HG02981 (cell line): Measurements from ENCODE around the gene TASP1.
"Not testable (repeated sequence)": the region's sequence is repeated elsewhere in the genome, so short reads cannot be mapped to it uniquely, and the experiment has no call there.

Experiments used
- ATAC-seq: cut with Tn5 transposase; IDR thresholded peaks from one replicate; pipeline ENCODE4 v1.9.1; 2021; ENCODE audit warnings: mild to moderate bottlenecking, moderate library complexity; ENCODE audit not compliant: unreplicated experiment

Gene TASP1

DNA sequence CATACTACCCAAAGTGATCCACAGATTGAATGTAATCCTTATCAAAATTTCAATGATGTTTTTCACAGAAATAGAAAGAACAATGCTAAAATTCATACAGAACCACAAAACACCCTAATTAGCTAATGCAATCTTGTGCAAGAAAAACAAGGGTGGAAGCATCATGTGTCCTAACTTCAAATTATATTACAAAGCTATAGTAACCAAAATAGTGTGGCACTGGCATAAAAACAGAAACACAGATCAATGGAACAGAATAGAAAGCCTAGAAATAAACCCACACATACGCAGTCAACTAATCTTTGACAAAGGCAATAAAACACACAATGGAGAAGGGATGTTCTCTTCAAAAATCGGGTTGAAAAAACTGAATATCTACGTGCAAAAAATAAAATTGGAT is 131.1 kb downstream of the TASP1 start:
- no peak for ATAC-seq

DNA sequence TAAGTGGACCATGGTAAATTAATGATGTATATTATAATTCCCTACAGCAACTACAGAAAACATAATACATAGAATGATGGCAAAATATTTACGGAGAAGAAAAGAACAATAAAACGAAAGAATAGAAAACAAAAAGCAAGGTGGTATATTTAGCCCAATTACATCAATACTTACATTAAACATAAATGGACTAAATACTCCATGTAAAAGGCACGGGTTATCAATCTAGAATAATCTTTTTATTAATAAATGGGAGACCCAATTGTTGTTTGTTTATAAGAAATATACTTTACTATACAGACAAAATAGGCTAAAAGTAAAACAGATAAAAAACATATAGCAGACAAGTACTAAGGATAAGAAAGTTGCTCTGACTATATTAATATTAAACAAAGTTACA is 137.2 kb downstream of the TASP1 start:
- no peak for ATAC-seq

DNA sequence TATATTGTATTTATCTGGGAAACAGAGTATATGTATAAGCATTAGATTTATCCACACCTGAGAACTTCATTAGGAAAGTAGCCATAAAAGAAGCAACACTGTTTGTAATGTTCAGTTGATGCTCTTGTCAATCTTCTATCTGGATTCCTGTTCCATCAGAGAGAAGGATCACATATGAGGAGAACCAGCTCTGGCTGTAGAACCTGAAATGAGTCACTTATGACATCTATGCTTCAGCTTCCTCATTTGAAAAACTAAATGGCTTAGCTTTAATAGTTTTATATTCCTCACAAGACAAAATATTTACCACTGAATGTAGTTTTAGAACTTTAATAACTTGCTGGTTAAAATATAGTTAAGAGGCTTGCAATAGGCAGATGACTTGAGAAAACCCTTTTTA is 144.7 kb downstream of the TASP1 start:
- no peak for ATAC-seq

DNA sequence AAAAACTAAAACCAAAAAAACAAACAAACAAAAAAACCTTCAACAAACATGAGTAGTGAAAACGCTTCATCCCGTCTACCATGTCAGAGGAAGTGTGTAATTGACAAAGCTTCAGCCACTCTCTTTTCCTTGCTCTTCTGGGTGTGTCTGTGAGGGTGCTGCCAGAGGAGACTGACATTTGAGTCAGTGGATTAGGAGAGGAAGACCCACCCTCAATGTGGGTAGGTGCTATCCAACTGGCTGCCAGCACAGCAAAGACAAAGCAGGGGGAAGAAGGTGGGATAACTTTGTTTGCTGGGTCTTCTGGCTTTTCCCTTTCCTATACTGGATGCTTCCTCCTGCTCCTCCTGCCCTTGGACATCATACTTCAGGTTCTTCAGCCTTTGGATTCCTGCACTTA is 145.6 kb downstream of the TASP1 start:
- no peak for ATAC-seq

DNA sequence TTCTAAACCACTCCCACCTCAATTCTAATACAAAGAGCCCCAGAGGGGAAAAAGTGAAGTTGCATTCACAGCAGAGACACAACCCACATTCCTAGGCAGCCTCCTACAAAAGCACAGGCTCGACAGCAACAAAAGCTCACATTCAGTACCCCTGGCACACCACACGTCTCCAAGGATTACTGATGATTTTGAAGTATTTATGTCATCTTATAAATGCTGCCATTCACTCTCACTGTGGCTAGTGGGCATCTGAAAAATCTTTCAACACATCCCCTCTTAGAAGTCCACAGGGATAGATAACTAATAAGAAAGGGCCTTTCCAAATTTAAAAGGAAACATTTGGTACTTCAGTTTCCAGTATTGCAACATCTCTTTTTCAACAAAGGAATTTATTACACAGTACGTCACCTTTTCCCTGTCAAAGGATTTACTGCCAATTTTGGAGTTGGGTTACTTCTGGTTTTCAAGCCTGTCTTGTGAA is 146.7 kb downstream of the TASP1 start:
- no peak for ATAC-seq

DNA sequence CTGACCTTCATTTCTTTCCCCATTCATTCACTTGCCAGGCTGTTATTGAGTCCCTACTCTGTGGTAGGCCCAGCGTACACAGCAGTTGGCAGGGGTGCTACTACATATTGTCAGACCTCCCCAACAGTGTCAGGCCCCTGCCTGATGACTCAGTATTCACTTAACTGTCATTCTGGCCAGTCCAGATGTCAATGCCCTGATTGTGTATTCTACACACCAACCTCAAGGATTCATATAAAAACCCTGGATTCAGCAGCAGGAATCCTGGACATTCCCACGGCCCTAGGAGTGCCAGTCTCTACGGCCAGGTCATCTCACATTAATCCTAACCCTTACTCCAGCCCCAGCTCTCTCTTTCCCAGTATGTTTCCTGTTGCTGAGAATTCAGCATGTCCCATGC is 151.5 kb downstream of the TASP1 start:
- ATAC-seq: no peak

DNA sequence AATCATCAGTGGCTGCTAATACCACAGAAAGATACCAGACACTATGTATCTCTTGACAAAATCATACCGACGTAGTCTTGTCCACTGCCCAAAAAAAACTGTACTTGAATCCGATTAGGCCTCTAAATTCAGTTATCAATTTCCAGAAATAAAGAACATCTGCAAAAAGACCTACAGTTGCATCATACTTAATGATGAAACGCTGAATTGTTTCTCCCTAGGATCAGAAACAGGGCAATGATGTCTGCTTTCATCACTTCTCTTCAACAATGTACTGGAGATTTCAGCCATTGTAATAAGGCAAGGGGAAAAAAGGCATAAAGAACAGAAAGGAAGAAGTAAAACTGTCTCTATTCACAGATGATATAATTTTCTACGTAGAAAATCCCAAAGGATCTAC is 152.0 kb downstream of the TASP1 start:
- ATAC-seq: no peak

DNA sequence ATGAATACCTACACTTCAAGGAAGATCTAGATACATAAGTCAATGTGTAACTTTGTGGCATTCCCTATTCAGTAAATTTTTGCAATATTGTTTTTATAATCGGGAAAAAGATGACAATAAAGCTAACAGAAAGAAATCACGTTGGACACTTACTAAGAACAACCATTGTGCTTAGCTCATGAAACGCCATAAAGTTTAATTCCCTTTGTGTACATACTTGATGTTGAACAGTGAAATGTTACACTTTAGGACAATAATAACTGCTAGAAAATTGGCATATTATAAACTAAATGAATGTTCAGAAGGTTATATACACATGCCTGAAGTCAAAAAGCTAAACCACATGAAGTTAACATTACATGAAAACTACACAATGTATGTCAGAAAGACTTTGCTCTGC is 153.2 kb downstream of the TASP1 start:
- ATAC-seq: no peak

DNA sequence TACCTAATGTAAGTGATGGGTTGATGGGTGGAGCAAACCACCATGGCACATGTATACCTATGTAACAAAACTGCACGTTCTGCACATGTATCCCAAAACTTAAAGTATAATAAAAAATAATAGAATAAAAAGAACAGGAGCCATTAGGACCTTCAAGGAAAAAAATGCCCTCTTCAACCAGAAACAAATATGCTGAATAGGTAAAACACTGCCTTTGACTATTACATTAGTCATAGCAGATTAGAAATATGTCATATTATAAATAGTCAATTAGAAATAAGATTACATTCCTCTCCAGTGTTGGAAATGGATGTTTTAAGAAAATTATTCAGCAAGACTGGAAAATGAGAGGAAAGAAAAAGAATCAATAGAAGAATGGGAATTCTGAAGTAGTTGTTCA is 153.7 kb downstream of the TASP1 start:
- not testable (repeated sequence) for ATAC-seq

DNA sequence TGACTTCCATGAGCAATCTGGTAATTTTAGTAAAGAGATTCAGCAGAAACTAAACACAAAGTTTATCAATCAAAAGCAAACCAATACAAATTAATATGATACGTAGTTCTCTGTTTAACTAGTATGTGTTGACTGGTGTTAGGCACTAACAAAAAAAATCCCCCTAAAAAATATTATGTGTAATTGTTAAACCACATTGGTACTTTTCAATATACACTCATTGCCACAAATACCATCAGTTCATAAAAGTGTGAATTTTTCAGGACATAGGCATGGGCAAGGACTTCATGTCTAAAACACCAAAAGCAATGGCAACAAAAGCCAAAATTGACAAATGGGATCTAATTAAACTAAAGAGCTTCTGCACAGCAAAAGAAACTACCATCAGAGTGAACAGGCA is 155.3 kb downstream of the TASP1 start:
- ATAC-seq: not testable (repeated sequence)

DNA sequence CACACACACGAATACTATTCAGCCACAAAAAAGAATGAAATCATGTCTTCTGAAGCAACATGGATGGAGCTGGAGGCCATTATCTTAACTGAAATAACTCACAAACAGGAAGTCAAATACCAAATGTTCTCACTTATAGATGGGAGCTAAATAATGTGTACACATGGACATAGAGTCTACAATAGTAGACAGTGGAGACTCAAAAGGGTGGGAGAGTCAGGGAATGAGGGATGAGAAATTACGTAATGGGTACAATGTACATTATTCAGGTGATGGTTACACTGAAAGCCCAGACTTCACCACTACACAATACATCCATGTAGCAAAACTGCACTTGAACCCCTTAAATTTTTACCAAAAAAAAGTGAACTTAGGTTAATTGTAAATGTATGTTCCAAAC is 160.4 kb downstream of the TASP1 start:
- ATAC-seq: no peak

DNA sequence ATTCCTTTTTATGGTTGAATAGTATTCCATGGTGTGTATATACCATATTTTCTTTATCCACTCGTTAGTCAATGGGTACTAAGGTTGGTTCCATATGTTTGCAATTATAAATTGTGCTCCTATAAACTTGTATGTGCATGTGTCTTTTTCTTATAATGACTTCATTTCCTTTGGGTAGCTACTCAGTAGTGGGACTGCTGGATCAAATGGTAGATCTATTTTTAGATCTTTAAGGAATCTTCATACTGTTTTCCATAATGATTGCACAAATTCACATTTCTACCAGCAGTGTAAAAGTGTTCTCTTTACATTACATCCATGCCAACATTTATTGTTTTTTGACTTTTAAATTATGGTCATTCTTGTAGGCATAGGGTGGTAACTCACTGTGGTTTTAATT is 164.3 kb downstream of the TASP1 start:
- ATAC-seq: no peak

DNA sequence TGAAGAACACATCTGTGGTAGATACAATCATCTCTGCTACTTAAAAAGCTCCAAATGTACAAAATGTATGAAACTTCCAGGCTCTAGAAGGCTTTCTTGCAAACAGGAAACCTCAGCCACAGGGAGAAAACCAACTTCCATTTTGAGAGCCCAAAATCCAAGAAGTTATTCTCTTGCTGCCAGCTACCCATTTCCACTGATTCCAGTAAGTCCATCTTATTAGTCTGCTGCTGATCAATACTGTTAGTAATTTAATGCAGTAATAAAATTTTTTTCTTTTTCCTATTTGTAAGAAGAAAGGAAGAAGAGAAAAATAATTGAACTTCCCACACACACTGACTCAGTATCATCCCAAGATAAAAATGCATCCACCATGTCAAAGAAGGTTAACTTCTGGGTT is 169.5 kb downstream of the TASP1 start:
- no peak for ATAC-seq

DNA sequence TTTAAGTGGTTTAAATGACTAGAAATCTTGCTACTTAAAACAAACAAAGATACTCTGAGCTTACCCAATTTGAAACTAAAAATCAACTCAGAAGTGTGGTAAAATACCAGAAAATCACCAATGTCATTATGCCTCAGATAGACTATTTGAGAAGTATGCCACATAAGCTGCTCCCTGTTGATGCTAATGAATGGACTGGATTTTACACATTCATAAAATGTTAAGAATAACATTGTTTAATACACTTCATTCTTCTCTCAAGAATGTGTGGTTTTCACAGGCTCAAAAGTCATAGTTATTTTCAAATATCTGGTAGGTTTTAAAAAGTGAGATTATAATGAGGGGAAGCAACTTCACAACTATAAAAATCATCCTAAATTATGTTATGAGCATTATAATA is 170.6 kb downstream of the TASP1 start:
- ATAC-seq: no peak

DNA sequence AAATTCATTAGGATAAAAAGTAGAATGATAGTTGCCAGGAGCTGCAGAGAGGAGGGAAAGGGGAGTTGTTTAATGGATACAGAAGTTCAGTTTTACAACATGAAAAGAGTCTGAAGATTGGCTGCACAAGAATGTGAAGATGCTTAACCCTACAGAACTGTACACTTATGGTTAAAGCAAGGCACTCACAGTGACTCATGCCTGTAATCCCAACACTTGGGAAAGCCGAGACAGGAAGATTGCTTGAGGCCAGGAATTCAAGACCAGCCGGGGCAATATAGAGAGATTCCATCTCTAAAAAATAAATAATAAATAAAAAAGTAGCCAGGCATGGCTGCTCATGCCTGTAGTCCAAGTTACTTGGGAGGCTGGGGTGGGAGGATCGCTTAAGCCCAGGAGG is 174.0 kb downstream of the TASP1 start:
- ATAC-seq: no peak

DNA sequence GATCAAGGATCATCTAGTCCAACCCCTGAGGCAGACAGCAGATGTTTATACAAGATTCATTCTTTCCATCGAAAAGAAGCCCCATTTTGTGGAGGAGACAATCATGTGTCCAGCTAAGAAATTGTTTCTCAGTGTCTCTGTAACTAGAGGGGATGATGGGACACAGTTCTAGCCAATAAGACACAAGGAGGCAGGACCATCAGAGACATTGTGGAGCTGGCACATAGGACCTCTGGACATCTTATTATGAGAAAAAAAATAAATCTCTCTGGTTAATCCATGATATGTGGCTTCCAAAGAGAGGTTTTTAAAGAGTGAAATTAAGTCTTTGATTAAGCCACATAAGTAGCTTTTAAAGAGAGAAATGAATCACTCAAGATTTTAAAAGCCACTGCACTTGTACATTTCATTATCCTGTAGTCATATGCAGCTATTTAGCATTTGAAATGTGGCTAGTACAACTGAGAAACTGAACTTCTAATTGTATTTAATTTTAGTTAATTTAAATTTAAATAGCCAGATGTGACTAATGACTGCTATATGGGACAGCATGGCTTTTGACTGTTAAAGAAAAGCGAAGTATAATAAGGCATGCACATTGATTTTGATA is 176.8 kb downstream of the TASP1 start:
- no peak for ATAC-seq

DNA sequence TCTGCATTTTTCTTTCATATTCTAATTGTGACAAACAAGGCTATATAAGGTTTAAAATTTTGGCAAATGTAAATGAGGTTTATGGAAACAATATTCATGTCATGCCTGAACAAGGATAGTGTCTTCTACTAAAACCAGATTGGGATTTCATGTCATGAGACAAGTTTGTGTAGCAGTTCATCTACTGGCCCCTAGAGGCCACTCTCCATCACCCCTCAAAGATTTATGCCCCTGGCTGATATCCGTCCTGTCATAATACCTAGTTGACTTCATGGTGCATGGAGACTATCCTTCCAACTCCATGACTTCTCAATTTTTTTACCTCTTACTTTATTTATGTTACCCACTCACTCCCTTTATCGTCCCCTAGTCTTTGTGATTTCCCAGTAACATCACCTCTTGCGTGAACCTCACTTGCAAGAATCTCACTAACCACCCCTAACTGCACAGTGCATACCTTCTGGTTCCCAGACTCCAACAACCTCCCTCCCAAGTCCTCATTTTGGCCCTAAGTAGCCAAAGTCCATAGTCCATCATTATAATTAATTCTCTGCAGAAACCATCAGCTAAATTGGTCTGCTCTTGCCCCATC is 179.8 kb downstream of the TASP1 start:
- ATAC-seq: peak; percentile 86

DNA sequence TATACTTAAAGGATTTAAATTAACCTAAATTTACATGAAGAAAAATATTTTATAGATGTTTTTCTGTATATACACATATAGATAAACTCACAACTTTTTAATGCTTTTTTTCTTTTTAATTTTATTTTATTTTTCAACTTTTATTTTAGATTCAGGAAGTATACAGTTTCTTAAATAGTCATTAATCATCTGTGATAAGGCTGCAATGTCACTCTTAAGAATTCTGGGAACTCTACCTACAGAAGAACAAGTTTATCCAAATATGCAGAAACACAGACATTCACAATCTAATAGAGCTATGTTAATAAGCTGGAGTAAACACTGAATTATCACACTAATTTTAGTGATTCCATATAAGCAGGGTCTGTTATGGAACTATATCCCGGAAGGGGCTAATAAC is 181.2 kb downstream of the TASP1 start:
- ATAC-seq: no peak

DNA sequence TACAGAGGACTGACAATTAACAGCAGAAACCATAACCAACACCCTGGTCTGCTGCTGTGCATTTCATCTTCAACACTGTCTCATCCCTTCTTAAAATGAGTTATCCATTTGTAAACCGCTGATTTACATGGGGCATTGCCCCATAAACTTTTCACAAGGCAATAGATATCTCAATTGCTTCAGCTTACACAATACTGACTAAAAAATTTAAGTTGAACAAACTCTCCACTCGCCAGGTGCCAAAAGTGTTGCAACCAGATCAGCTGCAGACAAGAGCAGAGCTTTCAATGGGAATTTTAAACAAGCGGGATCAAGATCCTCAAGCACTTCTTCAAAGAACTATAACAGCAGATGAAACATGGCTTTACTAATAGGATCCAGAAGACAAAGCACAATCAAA is 183.0 kb downstream of the TASP1 start:
- no peak for ATAC-seq

DNA sequence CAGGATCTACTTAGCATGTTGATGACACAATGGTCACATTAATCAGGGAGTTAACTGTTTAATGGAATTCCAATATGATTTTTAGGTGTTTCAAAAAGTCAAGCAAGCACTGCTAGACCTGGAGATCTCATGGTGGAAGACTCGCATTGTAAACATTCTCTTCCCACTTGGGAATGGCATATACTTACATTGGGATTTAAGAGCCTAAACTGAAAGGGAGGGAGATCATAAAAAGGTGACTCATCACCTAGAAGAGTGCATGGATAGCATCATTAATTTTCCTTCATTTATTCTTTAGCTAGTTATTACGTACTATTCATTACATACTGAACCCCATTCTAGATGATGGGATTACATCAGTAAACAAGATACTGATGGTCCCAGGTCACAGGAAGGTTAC is 185.4 kb downstream of the TASP1 start:
- ATAC-seq: no peak

DNA sequence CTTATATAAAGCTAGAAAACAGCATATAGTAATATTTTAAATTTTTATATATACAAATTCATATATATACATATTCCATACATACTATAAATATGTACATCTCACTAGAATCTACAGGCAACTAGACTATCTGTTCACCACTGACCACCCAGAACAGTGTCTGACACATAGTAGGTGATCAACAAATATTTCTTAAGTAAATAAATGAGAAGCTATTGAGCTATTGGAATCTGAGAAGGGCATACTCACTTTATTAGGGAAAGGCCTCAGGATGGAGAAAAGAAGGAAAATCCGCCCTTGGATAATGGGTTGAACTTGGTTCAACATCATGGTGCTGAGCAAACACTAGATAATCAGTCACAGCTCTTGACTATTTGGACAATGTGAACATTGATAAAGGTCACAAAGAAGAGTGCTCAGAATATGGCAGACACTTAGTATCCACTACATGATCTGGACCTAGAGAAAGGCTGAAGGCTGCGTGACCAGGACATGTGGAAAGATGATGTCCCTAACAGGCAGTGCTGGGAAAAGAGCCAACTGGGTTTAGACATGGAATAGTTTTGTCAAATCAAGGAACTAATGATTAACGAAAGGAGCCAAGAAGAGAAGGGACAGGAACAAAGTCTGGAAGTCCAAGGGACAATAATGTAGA is 186.1 kb downstream of the TASP1 start:
- no peak for ATAC-seq

DNA sequence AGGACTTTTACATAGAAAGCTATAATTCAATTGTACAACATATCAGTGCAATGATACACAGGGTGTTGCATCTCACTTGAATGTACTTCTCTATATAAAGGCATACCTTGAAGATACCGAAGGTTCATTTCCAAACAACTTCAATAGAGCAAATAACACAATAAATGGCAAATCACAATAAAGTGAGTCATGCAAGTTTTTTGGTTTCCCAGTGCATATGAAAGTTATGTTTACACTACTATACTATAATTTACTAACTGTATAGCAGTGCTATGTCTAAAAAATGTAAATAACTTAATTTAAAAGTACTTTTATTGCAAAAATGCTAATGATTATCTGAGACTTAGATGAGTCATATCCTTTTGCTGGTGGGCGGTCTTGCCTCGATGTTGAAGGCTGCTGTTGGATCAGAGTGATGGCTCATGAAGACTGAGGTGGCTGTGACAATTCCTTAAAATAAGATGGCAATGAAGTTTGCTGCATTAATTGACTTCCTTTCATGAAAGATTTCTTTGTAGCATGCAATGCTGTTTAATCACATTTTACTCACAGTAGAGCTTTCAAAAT is 188.8 kb downstream of the TASP1 start:
- ATAC-seq: no peak
